Measurements from ENCODE around the gene ENGASE. TPM values are rescaled to one million over a fixed set of nuclear protein-coding genes. Genes with fewer than 3 reads are reported as not detected.

ENGASE gene
- total and polyA plus RNA-seq, 8 donors = 6.6 to 505 (median 35.2) TPM

DNA sequence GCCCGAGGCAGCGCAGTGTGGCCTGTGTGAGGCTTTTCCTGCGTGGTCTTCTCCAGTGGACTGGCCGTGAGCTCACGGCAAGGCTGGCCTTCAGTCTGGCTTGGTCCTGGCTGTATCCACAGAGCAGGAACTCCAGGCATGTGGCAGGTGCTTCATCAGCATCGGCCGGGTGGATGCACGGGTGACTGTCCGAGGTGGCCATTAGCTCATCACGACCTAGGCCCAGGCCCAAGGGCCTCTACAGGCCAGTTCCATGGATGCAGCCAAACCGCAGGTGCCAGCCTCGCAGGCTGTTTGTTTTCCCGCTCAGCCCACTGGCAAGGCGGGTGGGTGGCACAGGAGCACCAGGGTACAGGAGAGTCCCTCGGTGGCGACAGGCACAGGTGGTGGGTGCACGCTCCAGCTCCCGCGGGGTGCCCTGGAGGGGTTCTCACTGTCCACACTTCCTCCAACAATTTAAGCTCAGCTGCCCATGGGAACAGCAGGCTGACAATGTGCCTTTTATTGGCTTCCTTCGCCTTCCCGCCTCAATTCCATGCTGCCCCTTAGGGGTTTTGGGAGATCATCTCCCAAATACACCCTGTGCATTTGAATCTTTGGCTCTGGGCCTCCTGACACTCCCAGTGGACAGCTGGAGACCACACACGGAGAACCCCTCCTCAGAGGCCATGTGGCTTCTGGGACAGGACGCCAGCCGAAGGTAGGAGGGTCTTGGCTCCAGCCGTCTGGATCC is 33.0 kb downstream of the ENGASE start:
- intact Hi-C loops (cut with DNase I; ENCODE audit: low total_unique reads) = no loop called here
- WGBS, 5 donors = 81 to 90% (median 87%) methylated on average over 21 to 25 of the region's 25 CpGs
- no peak overlapping the region for H3K4me3 ChIP-seq
- H3K27ac ChIP-seq = no peak overlapping the region
- H3K27me3 ChIP-seq = peaks cover 0 to 67% (median 28%) of the 10 kb centered on the region in 3 donors
- DNase-seq = no peak
- H3K9me3 ChIP-seq = no peaks in the 10 kb centered on the region
- TF ChIP-seq EP300 (IDR thresholded peaks at IDR 0.05) (no peak), POLR2AphosphoS5 (IDR thresholded peaks at IDR 0.05) (no peak), POLR2A (IDR thresholded peaks at IDR 0.05) (no peak)
- TF ChIP-seq, protein P1, sequence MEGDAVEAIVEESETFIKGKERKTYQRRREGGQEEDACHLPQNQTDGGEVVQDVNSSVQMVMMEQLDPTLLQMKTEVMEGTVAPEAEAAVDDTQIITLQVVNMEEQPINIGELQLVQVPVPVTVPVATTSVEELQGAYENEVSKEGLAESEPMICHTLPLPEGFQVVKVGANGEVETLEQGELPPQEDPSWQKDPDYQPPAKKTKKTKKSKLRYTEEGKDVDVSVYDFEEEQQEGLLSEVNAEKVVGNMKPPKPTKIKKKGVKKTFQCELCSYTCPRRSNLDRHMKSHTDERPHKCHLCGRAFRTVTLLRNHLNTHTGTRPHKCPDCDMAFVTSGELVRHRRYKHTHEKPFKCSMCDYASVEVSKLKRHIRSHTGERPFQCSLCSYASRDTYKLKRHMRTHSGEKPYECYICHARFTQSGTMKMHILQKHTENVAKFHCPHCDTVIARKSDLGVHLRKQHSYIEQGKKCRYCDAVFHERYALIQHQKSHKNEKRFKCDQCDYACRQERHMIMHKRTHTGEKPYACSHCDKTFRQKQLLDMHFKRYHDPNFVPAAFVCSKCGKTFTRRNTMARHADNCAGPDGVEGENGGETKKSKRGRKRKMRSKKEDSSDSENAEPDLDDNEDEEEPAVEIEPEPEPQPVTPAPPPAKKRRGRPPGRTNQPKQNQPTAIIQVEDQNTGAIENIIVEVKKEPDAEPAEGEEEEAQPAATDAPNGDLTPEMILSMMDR (IDR thresholded peaks at IDR 0.05) = no peak
- no peaks in the 10 kb centered on the region for H3K4me1 ChIP-seq
- H3K36me3 ChIP-seq = no peaks in the 10 kb centered on the region

DNA sequence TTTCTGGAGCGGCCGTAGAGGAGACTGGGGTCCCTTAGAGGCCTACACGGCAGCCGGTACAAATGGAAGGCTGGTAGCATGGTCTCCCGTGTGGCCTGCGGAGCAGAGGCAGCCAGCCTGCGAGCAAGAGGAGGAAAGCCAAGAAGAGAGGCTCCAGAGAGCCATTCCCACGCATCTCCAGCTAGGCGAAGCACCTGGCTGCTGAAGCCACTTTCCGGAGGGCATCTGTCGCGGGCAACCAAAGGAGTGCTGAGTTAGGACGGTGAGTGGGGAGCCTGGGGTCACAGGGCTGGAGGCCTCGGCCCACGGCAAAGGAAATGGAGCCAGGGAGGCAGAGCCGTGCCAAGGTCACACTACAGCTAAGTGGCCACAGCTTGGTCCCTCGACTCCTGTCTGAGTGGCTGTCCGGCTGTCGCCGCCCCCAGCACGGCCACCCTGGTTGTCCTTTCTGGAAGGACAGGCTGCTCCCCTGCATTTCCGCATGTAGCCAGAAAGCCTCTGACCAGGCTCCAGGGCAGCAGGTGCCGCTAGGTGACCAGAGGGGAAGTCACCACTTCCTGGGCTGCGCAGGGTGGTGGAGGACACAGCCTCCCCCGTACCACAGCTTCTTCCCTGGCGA is 33.7 kb downstream of the ENGASE start:
- Histone ChIP-seq H3K4me3 (no peak overlapping the region), H3K4me1 (no peaks in the 10 kb centered on the region), H3K27ac (no peak overlapping the region), H3K36me3 (no peaks in the 10 kb centered on the region), H3K27me3 (peaks cover 0 to 67% (median 21%) of the 10 kb centered on the region in 3 donors), H3K9me3 (no peaks in the 10 kb centered on the region)
- WGBS, 5 donors = 73 to 80% (median 78%) methylated on average over 20 to 26 of the region's 26 CpGs
- TF ChIP-seq POLR2AphosphoS5 (IDR thresholded peaks at IDR 0.05) (no peak), EP300 (IDR thresholded peaks at IDR 0.05) (no peak), POLR2A (IDR thresholded peaks at IDR 0.05) (no peak)
- TF ChIP-seq, protein P1 (IDR thresholded peaks at IDR 0.05) = no peak
- intact Hi-C loops (cut with DNase I; ENCODE audit: low total_unique reads) = no loop called here
- no peak for DNase-seq

- no peaks in the 10 kb centered on the region for H3K9me3 ChIP-seq
- H3K36me3 ChIP-seq = no peaks in the 10 kb centered on the region
- H3K27ac ChIP-seq = no peak overlapping the region
- no peak overlapping the region for H3K4me3 ChIP-seq
- no peak for DNase-seq
- 75 to 90% (median 80%) methylated on average over 2 to 15 of the region's 15 CpGs for WGBS, 5 donors
- intact Hi-C loops (cut with DNase I; ENCODE audit: low total_unique reads) = no loop called here
- H3K27me3 ChIP-seq = peaks cover 0 to 67% (median 16%) of the 10 kb centered on the region in 3 donors
- H3K4me1 ChIP-seq = no peaks in the 10 kb centered on the region
- no peak for TF ChIP-seq POLR2A (IDR thresholded peaks at IDR 0.05)
Measured at GRCh38 chr17:79108870-79109269, 34.2 kb downstream of the ENGASE start.

DNA sequence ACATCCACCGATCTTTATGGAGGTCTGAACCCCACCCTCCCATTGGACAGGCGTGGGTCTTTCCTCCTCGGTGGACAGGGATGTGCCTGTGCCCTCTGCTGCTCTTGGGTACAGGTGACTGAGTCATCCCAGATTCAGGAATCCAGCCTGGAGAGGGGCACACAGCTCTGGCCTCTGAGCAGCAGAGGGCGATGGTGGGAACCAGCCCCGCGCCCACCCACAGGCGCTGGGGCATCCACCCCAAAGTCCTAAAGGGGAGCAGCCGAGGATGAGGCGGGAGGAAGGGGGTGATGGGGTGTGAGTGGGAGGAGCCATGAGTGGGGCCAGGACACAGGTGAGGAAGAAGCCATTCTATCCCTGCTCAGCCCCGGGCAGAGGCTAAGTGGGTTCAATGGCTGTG is 35.0 kb downstream of the ENGASE start:
- Histone ChIP-seq H3K9me3 (no peaks in the 10 kb centered on the region), H3K27ac (no peak overlapping the region), H3K36me3 (no peaks in the 10 kb centered on the region), H3K4me3 (no peak overlapping the region), H3K27me3 (peaks cover 0 to 67% (median 9%) of the 10 kb centered on the region in 3 donors), H3K4me1 (peaks cover 5 to 6% (median 5%) of the 10 kb centered on the region in 4 donors)
- WGBS, 5 donors = 32 to 52% (median 40%) methylated on average over 9 to 10 of the region's 10 CpGs
- DNase-seq = no peak
- intact Hi-C loops (cut with DNase I; ENCODE audit: low total_unique reads) = no loop called here
- TF ChIP-seq, protein P1 (IDR thresholded peaks at IDR 0.05) = no peak
- TF ChIP-seq POLR2A (IDR thresholded peaks at IDR 0.05) (no peak), EP300 (IDR thresholded peaks at IDR 0.05) (no peak), POLR2AphosphoS5 (IDR thresholded peaks at IDR 0.05) (no peak)

DNA sequence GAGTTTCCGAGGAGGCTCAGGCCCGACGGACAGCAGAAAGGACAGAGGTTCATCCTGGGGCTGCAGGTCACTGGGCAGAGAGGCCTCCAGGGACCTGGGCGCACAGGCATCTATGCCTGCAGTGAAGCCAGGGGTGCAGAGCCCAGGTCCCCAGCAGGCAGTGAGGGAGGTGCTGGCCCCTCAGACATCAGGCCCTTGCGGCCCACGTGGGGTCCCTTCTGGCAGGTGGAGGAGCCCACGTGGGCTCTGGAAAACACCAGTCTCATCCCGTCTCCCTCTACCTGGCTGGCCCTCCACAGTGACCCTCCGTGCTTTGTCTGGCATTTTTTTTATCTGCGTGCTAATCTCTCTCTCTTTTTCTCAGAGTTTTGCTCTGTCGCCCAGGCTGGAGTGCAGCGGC is 36.5 kb downstream of the ENGASE start:
- Histone ChIP-seq H3K27ac (no peak overlapping the region), H3K27me3 (peaks cover 0 to 65% (median 10%) of the 10 kb centered on the region in 3 donors), H3K9me3 (no peaks in the 10 kb centered on the region), H3K36me3 (no peaks in the 10 kb centered on the region), H3K4me3 (no peak overlapping the region), H3K4me1 (peaks cover 11 to 18% (median 16%) of the 10 kb centered on the region in 4 donors)
- TF ChIP-seq EP300 (IDR thresholded peaks at IDR 0.05) (no peak), POLR2AphosphoS5 (IDR thresholded peaks at IDR 0.05) (no peak), POLR2A (IDR thresholded peaks at IDR 0.05) (no peak)
- TF ChIP-seq, protein P1 (IDR thresholded peaks at IDR 0.05) = no peak
- WGBS, 5 donors = 84 to 91% (median 89%) methylated on average over 12 of the region's 12 CpGs
- no peak for DNase-seq
- intact Hi-C loops (cut with DNase I; ENCODE audit: low total_unique reads) = no loop called here

All from stomach (tissue), 9 donors.